ENCODE results near the gene UCN. TPM values are rescaled to one million over a fixed set of nuclear protein-coding genes. Genes with fewer than 3 reads are reported as not detected.
"Not testable (repeated sequence)": the region's sequence is repeated elsewhere in the genome, so short reads cannot be mapped to it uniquely, and the experiment has no call there.

UCN gene
- 0.51 and 1.8 TPM in 2 replicates for total RNA-seq

- no peak for FAIRE-seq
Observed at GRCh38 chr2:27308359-27308881, at the start of gene UCN. Gene UCN, minus strand, starts transcription at chr2:27308445. Its CDS starts 550 bp downstream, at chr2:27307895.

GRCh38 chr2:27356382-27357181, 48.3 kb upstream of the UCN start, which contains the start of gene GTF3C2:
Gene GTF3C2, minus strand, starts transcription at chr2:27356764. Its CDS starts 13,210 bp downstream, at chr2:27343554.
- TF ChIP-seq, protein P1, sequence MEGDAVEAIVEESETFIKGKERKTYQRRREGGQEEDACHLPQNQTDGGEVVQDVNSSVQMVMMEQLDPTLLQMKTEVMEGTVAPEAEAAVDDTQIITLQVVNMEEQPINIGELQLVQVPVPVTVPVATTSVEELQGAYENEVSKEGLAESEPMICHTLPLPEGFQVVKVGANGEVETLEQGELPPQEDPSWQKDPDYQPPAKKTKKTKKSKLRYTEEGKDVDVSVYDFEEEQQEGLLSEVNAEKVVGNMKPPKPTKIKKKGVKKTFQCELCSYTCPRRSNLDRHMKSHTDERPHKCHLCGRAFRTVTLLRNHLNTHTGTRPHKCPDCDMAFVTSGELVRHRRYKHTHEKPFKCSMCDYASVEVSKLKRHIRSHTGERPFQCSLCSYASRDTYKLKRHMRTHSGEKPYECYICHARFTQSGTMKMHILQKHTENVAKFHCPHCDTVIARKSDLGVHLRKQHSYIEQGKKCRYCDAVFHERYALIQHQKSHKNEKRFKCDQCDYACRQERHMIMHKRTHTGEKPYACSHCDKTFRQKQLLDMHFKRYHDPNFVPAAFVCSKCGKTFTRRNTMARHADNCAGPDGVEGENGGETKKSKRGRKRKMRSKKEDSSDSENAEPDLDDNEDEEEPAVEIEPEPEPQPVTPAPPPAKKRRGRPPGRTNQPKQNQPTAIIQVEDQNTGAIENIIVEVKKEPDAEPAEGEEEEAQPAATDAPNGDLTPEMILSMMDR (IDR thresholded peaks at IDR 0.05; ENCODE audit: insufficient read depth, low read length, severe bottlenecking) = no peak
- peak within 1 kb of the TSS; percentile 94 for H3K4me3 ChIP-seq (ENCODE audit: low read depth, low read length)
- FAIRE-seq (no peak), DNase-seq (ENCODE audit: low read depth) (peak; percentile 88)
- no peaks in the 10 kb centered on the region for H3K36me3 ChIP-seq (ENCODE audit: control insufficient read depth, insufficient read depth, low read length)
- H3K27me3 ChIP-seq (ENCODE audit: control insufficient read depth, insufficient read depth, low read length) = no peaks in the 10 kb centered on the region

More at GRCh38 chr2:27308359-27308881, at the start of gene UCN:
- Histone ChIP-seq H3K36me3 (ENCODE audit: control insufficient read depth, insufficient read depth, low read length) (peaks cover 2% of the 10 kb centered on the region), H3K27me3 (ENCODE audit: control insufficient read depth, insufficient read depth, low read length) (peaks cover 24% of the 10 kb centered on the region), H3K4me3 (ENCODE audit: low read depth, low read length) (no peak within 1 kb of the TSS)
- TF ChIP-seq, protein P1 (IDR thresholded peaks at IDR 0.05; ENCODE audit: insufficient read depth, low read length, severe bottlenecking) = no peak
- DNase-seq (ENCODE audit: low read depth) = peak; percentile 29

GRCh38 chr2:27356056-27356381, 47.8 kb upstream of the UCN start:
- Histone ChIP-seq H3K36me3 (ENCODE audit: control insufficient read depth, insufficient read depth, low read length) (no peaks in the 10 kb centered on the region), H3K27me3 (ENCODE audit: control insufficient read depth, insufficient read depth, low read length) (no peaks in the 10 kb centered on the region), H3K4me3 (ENCODE audit: low read depth, low read length) (peak overlapping the region; percentile 94)
- FAIRE-seq = no peak
- TF ChIP-seq, protein P1 (IDR thresholded peaks at IDR 0.05; ENCODE audit: insufficient read depth, low read length, severe bottlenecking) = no peak
- peak; percentile 40 for DNase-seq (ENCODE audit: low read depth)

DNA sequence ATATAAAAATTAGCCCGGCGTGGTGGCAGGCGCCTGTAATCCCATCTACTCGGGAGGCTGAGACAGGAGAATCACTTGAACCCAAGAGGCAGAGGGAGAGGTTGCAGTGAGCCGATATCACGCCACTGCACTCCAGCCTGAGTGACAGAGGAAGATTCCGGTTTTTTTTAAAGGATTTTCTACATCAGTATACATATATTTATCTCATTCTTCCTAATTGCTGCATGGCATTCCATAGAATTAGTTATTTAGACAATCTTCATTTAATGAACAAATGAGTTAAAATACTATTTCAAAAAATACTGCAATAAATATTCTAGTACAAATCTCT, 46.3 kb upstream of the UCN start:
- H3K36me3 ChIP-seq (ENCODE audit: control insufficient read depth, insufficient read depth, low read length) = no peaks in the 10 kb centered on the region
- no peak for DNase-seq (ENCODE audit: low read depth)
- FAIRE-seq = no peak
- H3K27me3 ChIP-seq (ENCODE audit: control insufficient read depth, insufficient read depth, low read length) = no peaks in the 10 kb centered on the region
- TF ChIP-seq, protein P1 (IDR thresholded peaks at IDR 0.05; ENCODE audit: insufficient read depth, low read length, severe bottlenecking) = no peak
- H3K4me3 ChIP-seq (ENCODE audit: low read depth, low read length) = no peak overlapping the region

- FAIRE-seq = no peak
Observed at GRCh38 chr2:27353762-27354596, 45.7 kb upstream of the UCN start.

GRCh38 chr2:27353386-27353761, 45.1 kb upstream of the UCN start:
- not testable (repeated sequence) for DNase-seq (ENCODE audit: low read depth); H3K36me3 ChIP-seq (ENCODE audit: control insufficient read depth, insufficient read depth, low read length); H3K27me3 ChIP-seq (ENCODE audit: control insufficient read depth, insufficient read depth, low read length); FAIRE-seq; H3K4me3 ChIP-seq (ENCODE audit: low read depth, low read length)

More at GRCh38 chr2:27353762-27354596, 45.7 kb upstream of the UCN start:
- Histone ChIP-seq H3K27me3 (ENCODE audit: control insufficient read depth, insufficient read depth, low read length) (no peaks in the 10 kb centered on the region), H3K4me3 (ENCODE audit: low read depth, low read length) (no peak overlapping the region), H3K36me3 (ENCODE audit: control insufficient read depth, insufficient read depth, low read length) (no peaks in the 10 kb centered on the region)
- TF ChIP-seq, protein P1 (IDR thresholded peaks at IDR 0.05; ENCODE audit: insufficient read depth, low read length, severe bottlenecking) = no peak
- DNase-seq (ENCODE audit: low read depth) = peak; percentile 23

Data from bronchial epithelial cell (primary cell).